NCI-H128 (cell line): ENCODE measurements around the gene QRSL1.
"Not testable (repeated sequence)": the region's sequence is repeated elsewhere in the genome, so short reads cannot be mapped to it uniquely, and the experiment has no call there.

Source experiments
- DNase-seq: peaks from one replicate; lab custom pipeline; 2025; ENCODE audit not compliant: unreplicated experiment; lab: John Stamatoyannopoulos, UW

Gene QRSL1

DNA sequence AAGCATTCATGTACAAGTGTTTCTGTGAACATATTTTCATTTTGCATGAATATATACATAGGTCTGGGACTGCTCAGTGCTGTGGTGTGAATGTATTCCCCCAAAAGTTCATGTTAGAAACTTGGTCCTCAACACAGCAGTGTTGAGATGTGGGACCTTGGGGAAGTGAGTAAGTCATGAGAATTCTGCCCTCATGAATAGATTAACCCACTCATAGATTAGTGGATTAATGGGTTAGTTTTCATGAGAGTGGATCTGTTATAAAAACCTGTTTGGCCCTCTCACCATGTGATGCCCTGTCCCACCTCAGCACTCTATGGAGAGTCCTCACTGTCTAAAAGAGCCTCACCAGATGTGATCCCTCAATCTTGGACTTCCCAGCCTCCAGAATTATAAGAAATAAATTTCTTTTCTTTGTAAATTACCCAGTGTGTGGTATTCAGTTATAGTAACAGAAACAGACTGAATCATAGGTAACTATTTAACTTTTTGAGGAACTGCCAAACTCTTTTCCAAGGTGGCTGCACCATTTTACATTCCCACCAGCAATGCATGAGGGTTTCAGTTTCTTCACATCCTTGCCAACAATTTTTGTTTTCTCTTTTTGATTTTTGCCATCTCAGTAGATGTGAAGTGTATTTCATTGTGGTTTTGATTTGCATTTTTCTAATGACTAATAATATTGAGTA lies 45.3 kb downstream of the QRSL1 start:
- DNase-seq = no peak

DNA sequence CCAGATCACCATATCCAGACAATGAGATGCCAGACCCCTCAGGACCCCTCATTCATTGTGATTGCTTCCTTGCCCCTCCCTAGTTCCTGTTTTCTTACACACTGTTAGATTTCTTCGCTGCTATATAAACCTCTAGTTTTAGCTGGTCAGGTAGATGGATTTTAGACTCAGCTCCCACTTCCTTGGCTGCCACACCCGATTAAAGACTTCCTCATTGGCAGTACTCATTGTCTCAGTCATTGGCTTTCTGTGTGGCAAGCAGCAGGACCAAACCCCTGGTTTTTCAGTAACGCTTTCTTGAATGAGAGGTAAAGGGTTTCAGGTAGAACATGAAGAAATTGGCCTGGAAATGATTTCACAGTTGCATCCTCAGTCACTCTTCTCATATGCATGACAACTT lies 47.9 kb downstream of the QRSL1 start:
- DNase-seq = no peak

DNA sequence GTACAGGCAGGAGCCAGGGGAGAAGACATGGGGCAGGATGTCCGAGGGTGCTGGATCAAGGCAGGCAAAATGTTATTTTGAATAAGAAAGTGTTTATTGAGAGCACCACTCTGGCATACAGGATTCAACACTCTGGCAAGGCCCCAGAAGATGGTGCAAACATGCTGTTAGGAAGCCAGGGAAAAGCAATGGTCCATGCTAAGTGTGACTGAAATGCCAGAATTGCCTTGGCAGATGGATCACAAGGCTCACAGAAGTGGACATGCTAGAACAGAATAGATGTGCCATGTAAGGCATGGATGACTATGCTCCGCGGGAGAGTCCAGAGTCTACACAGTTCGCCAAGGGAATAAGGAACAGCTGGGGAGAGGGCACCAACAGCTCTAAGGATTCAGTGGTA lies 54.6 kb downstream of the QRSL1 start:
- no peak for DNase-seq

DNA sequence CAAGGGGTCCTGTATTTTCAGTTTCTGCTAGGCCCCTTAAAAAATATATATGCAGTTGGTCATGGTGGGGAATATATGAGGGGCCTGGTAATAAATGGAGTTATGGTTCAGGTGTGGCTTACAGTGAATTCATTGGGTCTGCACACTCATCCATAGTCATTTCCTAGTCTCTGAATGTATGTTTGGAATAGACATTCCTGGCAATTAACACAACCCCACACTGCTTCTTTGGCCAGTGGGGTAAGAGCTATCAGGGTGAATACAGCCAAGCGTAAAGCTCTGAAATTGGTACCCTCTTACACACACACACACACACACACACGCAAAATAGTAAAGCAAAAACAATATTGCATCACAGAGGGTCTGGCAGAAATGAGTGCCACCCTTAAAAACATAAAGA lies 56.5 kb downstream of the QRSL1 start:
- no peak for DNase-seq

DNA sequence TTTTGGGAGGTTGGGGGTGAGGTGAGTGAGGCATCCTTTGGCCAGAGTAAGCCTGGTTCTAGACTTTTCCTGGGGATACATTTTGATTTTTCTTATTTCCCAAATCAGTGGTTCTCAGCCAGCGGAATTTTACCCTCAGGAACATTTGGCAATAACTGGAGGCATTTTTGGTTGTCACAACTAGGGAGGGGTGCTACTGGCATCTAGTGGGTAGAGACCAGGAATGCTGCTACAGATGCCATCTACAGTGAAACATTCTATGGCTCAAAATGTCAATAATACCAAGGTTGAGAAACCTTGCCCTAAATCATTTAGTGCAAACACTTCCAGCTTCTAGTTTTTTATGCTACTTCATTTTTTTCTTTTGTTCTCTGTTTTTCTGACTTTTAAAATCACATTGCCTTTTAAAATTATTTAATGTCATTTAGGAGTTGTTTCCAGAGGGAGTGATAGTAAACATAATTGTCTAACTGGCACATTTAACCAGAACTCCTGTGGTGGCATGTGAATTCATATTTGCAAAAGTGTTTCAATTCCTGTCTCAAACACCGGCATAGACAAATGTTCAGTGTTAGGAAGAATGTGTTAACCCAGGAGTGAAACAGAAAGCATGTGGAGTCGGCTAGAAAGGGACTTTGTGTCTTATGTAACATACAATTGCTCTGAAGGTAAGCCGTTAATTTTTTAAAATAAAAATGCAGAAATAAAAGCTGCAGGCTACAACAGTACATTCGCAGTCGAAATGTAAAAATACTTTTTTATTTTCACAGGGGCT lies 59.0 kb downstream of the QRSL1 start:
- DNase-seq = no peak

DNA sequence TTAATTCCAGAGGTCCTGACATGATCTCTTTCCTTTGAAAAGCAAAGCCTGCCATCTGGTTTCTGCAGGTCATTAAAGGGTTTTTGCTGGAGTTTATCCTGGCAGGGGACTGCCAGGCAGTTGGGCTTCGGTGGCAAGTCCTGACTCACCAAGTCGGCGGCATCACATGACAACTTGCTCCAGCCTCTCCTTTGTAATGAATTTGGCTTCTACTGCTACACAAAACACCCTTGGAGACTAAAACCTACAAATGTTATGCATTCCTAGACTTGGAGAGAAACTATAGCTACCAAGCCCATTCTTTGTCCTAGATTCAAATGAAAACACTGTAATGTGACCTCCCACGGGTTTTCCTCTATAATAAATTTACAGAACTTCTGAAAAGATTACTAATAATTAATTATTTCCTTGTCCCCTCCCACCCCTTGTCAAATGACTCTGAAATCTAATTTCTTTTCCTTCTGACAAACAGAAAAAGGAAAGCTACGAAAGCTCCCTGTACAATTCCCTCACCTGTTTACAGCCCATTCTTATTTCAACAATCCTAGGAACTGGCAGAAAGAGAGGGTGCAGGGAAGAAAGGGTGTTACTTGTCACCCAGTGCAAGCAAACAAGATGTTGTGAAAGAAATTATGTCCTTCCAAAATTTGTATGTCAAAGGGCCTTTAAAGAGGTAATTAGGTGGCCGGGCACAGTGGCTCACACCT lies 62.9 kb downstream of the QRSL1 start:
- DNase-seq = no peak

DNA sequence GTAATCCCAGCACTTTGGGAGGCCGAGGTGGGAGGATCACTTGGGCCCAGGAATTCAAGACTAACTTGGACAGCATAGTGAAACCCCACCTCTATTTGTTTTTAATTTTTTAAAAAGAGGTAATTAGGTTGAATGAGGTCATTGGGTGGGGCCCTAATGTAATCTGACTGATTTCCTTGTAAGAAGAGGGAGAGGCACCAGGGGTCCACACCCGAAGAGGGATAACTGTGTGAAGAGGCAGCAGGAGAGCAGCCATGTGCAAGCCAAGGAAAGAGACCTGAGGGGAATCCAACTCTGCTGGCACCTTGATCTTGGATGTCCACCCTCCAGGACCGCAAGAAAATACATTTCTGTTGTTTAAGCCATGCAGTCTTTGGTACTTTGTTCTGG lies 63.4 kb downstream of the QRSL1 start:
- DNase-seq = no peak

DNA sequence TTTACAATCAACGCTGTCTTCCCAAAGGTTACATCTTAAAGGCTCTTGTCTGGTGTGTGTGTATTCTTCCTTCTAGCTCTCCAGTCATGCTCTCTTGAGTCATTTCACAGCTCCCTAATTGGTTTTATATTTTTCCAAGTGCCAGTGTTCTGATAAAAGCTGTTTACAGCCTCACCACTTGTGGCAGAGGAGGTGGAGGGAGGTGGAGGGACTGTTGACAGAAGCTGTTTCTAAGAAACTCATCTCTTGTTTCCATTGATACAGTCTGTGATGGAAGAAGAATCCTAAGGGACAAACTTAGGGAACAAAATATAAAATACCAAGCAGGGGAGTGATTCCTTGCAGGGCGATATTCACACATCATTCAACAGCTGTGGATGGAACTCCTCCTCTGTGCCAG lies 64.0 kb downstream of the QRSL1 start:
- DNase-seq = no peak

DNA sequence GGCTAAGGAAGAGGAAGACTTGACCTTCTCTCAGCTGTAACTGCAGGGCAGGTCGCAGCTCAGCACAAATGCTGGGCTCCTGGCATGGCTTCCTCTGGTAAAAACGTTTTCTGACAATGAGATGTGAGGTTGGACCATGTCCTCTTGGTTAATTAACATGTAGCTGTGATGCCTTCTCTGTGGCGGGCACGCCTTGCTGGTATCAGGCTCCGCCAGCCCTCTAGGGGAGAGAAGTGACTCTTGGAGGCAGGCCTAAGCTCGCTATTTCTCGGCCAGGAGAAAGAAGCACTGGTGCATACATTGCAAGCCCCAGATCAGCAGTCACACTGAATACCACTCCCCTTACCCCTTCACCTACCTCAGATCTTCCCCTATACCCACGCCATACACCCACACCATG lies 65.0 kb downstream of the QRSL1 start:
- DNase-seq = no peak

DNA sequence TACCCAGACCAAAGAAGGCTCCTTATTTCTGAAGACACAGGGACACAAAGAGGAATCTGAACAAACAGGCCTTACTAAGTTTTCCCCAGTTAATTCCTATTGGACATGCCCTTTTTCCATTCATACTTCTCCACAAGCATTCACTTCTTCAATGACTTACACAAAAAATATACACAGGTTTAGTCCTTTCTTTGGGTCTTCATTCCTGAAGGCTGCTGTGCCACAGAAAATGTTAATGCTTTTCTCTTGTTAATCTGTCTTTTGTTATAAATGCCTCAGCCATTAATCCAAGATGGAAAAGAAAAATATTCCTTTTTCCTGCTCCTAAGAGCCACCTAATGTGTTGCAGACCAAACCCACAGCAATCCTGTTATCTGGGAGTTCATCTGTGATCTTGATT lies 71.2 kb downstream of the QRSL1 start:
- no peak for DNase-seq

DNA sequence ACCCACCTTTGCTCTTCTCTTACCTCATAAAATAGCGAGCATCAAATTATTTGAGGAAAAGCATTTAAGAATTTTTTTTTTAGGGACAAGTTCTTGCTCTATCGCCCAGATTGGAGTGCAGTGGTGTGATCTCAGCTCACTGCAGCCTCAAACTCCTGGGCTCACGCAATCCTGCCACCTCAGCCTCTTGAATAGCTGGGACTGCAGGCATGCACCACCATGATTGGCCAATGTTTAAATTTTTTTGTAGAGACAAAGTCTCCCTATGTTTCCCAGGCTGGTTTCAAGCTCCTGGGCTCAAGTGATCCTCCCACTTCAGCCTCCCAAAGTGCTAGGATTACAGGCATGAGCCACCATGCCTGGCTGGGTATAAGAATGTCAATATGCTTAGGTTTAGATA lies 71.8 kb downstream of the QRSL1 start:
- DNase-seq = not testable (repeated sequence)

DNA sequence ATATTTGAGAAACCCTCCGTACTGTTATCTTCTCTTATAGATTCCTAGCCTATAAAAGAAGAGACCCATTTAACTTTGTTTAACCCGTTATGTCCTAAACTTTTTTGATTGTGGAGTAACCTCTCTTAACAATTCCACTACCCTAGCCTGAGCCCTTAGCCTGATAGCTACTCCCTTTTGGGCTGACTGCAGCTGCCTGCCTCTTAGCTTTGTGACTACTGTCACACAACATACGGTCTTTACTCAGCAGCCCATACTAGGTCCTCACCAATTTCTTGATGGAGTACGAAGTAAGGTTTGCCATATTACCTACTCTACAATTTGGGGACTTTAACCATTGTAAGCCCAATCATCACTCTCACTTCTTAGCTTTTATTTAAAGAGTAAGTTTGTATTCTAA lies 72.7 kb downstream of the QRSL1 start:
- DNase-seq = no peak

DNA sequence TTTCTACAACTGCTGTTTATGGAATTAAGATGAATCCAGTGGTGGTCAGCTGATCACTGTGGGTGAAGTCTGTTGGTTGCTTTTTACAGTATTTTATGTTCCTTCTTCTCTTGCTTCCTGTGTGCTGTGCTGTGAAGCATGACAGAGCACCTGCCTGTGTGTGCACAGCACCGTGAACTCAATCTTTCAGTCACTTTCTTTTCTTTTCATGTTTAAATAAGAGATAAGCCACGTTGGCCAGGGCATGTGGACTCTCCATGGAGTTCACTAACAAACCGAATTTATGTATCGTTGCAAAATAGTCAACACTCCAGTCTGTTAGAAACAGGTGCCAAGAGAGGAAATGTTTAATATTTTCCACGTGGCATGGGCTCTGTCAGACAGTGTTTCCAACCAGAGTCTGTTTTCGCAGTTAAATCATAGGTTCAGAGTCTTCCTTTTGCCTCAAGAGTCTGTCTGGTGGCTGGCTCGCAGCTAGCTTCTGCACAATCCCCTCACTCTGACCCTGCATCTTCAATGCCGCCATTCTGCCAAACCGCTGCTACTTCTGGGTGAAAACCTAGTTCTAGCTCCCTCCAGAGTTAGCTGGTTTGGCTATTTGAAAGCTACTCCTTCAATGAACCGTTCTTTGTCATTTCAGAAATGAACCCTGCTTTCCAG lies 73.2 kb downstream of the QRSL1 start:
- DNase-seq = peak; percentile 14

DNA sequence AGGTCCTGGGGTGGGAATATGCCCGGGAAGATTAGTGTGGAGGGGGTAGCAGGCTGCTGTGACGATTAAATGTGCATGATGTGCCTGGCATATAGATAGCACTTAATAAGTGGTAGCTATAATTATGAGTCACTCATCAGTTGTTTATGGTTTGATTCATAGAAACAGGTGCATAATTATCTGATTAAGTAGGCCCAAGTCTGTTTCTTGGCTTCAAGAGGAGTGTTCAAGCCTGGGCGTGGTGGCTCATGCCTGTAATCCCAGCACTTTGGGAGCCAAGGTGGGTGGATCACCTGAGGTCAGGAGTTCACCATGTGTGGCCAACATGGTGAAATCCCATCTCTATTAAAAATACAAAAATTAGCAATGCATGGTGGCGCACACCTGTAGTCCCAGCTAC lies 74.9 kb downstream of the QRSL1 start:
- no peak for DNase-seq

DNA sequence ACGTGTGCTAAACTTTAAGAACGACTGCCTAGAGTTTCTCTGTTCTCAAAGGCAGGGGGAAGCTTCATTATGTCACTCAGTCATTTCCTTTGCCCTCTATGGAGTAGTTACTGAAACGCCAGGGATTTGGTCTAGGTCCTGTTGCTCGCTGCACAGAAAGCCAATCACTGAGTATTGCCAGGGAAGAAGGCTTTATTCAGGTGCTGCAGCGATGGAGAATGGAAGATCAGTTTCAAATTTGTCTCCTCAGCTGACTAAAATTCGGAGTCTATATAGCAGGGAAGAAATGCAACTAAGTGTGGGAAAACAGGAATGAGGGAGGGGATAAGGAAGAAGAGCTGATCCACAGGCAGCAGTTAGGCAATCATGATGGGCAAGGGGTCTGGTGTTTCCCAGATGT lies 75.8 kb downstream of the QRSL1 start:
- DNase-seq = no peak

DNA sequence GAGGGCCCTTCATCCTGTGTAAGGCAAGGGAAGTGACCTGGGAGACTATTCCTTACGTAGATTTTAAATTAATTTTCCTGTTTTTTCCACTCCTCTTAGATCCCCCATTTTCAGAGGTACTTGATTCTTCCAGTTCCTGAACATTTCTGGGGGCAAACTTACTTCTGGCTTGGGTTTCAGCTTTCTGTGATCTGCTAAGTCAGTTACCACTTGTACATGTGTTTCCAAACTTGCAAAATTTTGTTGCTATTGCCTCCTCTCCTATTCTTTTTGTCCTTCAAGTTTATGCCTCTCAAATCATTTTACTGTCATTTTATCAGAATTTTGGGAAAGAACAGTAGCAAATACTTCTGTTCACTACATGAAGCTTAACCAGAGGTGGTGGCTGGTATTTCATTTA lies 81.2 kb downstream of the QRSL1 start:
- no peak for DNase-seq

DNA sequence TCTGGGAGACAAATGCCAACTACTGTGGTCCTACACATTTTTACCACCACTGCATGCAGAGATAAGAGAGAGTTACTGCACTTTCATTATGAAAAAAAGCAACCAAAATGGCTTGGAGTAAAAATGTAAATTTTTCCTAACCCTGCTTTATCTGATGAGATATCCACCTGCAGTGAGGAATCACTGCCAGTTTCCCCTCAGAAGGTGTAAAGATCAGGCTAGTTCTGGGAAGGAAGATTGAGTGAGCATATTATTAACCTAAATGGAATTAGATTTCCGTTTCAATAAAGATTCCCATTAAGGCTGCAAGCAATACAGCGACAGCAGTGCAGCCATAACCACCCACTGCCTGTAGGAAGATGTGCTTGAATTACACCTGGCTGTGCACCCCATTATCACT lies 84.9 kb downstream of the QRSL1 start:
- DNase-seq = no peak

DNA sequence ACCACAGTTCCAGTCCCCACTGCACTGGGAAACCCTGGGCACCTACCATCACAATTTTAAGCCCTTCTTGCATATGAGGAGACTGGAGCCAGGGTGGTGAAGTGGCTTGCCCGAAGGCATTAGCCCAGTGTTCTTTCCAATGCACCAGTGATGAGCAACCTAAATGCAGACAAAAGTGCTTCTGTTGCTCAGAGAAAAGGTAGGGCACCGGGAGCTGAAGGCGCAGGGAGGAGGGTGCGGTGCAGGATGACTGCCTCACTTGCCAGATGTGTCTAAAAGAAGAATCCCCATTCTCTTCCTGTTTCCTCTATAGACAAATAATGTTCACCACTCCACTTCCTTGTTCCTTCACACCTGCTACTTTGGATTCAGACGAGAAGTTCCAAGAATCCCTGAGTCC lies 86.5 kb downstream of the QRSL1 start:
- DNase-seq = no peak

DNA sequence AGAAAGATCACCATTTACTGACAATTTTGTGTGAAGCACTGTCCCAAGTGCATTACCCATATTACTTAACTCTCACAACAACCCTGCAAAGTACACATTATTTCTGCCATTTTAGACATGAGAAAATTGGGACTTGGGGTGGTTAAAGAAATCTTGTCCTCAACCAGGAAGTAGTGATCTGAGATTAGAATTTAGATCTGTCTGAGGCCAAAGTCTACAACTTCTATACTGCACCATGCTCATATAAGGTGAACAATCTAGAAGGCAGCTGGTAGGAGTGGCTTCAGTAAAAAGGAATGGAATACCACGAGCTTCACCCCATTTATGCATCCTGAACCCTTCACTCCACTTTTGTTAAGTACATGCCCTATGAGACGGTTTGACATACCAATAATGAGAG lies 87.6 kb downstream of the QRSL1 start:
- no peak for DNase-seq
